Measurements from ENCODE around the gene EPN1.

DNA sequence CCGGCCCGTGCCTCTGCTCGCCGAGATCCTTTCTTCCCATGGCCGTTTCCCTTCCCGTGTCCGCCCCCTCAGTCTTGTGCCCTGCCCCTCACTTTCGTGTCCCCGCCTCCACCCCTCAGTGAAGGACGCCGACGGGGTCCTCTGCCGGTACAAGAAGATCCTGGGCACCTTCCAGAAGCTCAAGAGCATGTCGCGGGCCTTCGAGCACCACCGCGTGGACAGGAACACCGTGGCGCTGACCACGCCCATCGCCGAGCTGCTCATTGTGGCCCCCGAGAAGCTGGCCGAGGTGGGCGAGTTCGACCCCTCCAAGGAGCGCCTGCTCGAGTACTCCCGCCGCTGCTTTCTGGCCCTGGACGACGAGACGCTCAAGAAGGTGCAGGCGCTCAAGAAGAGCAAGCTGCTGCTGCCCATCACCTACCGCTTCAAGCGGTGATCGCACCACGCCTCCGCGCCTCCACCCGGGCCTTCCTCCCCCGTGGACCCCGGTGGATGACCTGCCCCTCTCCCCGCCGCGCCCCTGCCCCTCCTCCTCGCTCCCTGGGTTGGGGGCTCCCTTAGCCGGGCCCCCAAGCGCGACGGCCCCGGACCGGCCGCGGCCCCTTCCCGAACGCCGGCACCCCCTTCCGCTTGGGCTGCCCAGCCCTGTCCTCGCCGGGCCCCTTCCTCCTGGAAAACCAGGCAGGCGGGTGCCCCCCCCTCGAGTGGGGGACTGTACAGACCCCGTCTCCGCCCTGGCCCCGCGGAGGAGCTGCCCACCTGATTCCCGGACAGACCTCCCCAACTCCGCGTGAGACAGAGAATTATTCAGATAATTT, 22.5 kb upstream of the EPN1 start:
- TF ChIP-seq EZH2phosphoT487 (IDR thresholded peaks at IDR 0.05; ENCODE audit: insufficient read depth, low read depth) (no peak), EZH2 (IDR thresholded peaks at IDR 0.05; ENCODE audit: insufficient read depth, poor library complexity, severe bottlenecking) (no peak)

Data from GM23248 (cell line).